SK-N-SH (cell line): ENCODE measurements around the gene OPCML. TPM values are rescaled to one million over a fixed set of nuclear protein-coding genes. Genes with fewer than 3 reads are reported as not detected.

Experiments used
- CTCF ChIA-PET: fragments of 300-600, 350-600 bp; formaldehyde crosslinking; extraction: SDS; loops from one replicate; lab custom pipeline; 2021; lab: Yijun Ruan, JAX
- POLR2A ChIA-PET: fragments of 350-600 bp; sonication (Branson Sonifier 250); formaldehyde crosslinking; extraction: SDS; loops from one replicate; lab custom pipeline; 2020; ENCODE audit warnings: antibody characterized with exemption, inconsistent platforms; lab: Yijun Ruan, JAX
- DNase-seq: peaks from one replicate; pipeline ENCODE4 v3.0.0; 2012
- H2AFZ ChIP-seq: fragments of 200-600 bp; sonication (generic); 2 replicates; pipeline ENCODE4 v1.8.1; 2016; ENCODE audit warnings: antibody characterized with exemption, mild to moderate bottlenecking, low read depth
- H3F3A ChIP-seq: fragments of 200-600 bp; sonication (generic); replicated peaks from 2 replicates; pipeline ENCODE3; 2016; ENCODE audit warnings: antibody characterized with exemption, mild to moderate bottlenecking; ENCODE audit not compliant: insufficient read depth
- H3K27ac ChIP-seq, 2 experiments: fragments of 200-500 bp in 1 of 2; fragments of 200-600 bp in 1 of 2; sonication (Bioruptor generic) in 1 of 2; sonication (generic), shearing (Covaris generic) in 1 of 2; 2 replicates each; pipeline versions ENCODE4 v1.5.1 to v1.6.1; 2014 to 2016; ENCODE audit warnings: low read depth in 2 of 2, inconsistent platforms in 1 of 2, low read length in 1 of 2, mild to moderate bottlenecking in 1 of 2, mixed read lengths in 1 of 2
- H3K27me3 ChIP-seq: fragments of 200-600 bp; sonication (generic), shearing (Covaris generic); 2 replicates; pipeline ENCODE4 v1.6.1; 2016; ENCODE audit warnings: mixed run types; ENCODE audit not compliant: insufficient read depth
- H3K36me3 ChIP-seq, 2 experiments: fragments of 200-500 bp in 1 of 2; fragments of 200-600 bp in 1 of 2; sonication (Bioruptor generic) in 1 of 2; sonication (generic) in 1 of 2; replicated peaks in 1 of 2; 2 replicates each; pipeline versions ENCODE3 to v1.5.1; 2014 to 2016; ENCODE audit warnings: low read length in 1 of 2, mild to moderate bottlenecking in 1 of 2; ENCODE audit not compliant: insufficient read depth in 2 of 2, control insufficient read depth in 1 of 2
- H3K4me1 ChIP-seq, 2 experiments: fragments of 200-500 bp in 1 of 2; fragments of 200-600 bp in 1 of 2; sonication (Bioruptor generic) in 1 of 2; sonication (generic), shearing (Covaris generic) in 1 of 2; 2 replicates each; pipeline versions ENCODE4 v1.5.1 to v1.6.1; 2014 to 2016; ENCODE audit warnings: low read depth in 1 of 2, low read length in 1 of 2, mixed run types in 1 of 2; ENCODE audit not compliant: insufficient read depth in 2 of 2, control insufficient read depth in 1 of 2
- H3K4me2 ChIP-seq: fragments of 200-600 bp; sonication (generic), shearing (Covaris generic); 2 replicates; pipeline ENCODE4 v1.6.1; 2017; ENCODE audit warnings: mixed run types
- H3K4me3 ChIP-seq, 2 experiments: fragments of 200-500 bp in 1 of 2; fragments of 200-600 bp in 1 of 2; sonication (Bioruptor generic) in 1 of 2; sonication (generic), shearing (Covaris generic) in 1 of 2; 2 replicates each; pipeline versions ENCODE4 v1.5.1 to v1.8.1; 2014 to 2016; ENCODE audit warnings: low read depth in 2 of 2, inconsistent platforms in 1 of 2, low read length in 1 of 2, mild to moderate bottlenecking in 1 of 2, mixed read lengths in 1 of 2, moderate library complexity in 1 of 2
- H3K79me2 ChIP-seq: fragments of 200-600 bp; sonication (generic); 2 replicates; pipeline ENCODE4 v1.8.1; 2017; ENCODE audit warnings: mild to moderate bottlenecking; ENCODE audit not compliant: insufficient read depth
- H3K9ac ChIP-seq: fragments of 200-600 bp; sonication (generic); 2 replicates; pipeline ENCODE4 v1.6.1; 2017; ENCODE audit warnings: mixed run types
- H3K9me2 ChIP-seq: fragments of 200-600 bp; sonication (generic); 2 replicates; pipeline ENCODE4 v1.6.1; 2017; ENCODE audit warnings: mixed run types
- H3K9me3 ChIP-seq: fragments of 200-600 bp; sonication (generic); 2 replicates; pipeline ENCODE4 v1.6.1; 2017; ENCODE audit warnings: mixed run types, mild to moderate bottlenecking, moderate library complexity
- H4K20me1 ChIP-seq: fragments of 200-600 bp; sonication (generic); 2 replicates; pipeline ENCODE4 v1.6.1; 2017; ENCODE audit warnings: mild to moderate bottlenecking, mixed run types; ENCODE audit not compliant: insufficient read depth
- CTCF ChIP-seq: fragments of 200-600 bp; sonication (generic); IDR thresholded peaks from 2 replicates; pipeline ENCODE4 v1.6.1; 2017; ENCODE audit warnings: antibody characterized with exemption, mild to moderate bottlenecking, moderate library complexity
- ELF1 ChIP-seq: IDR thresholded peaks from 2 replicates; pipeline ENCODE4 v1.4.0; 2012
- MEF2A ChIP-seq: IDR thresholded peaks from 2 replicates; pipeline ENCODE4 v1.4.0; 2012; ENCODE audit warnings: low read depth, borderline replicate concordance
- NFIC ChIP-seq: IDR thresholded peaks from 2 replicates; pipeline ENCODE4 v1.4.0; 2012; ENCODE audit warnings: borderline replicate concordance
- NRF1 ChIP-seq: IDR thresholded peaks from 2 replicates; pipeline ENCODE4 v1.6.1; 2012; ENCODE audit warnings: low read depth, mild to moderate bottlenecking, low read length
- PBX3 ChIP-seq: IDR thresholded peaks from 2 replicates; pipeline ENCODE4; 2012
- RAD21 ChIP-seq: IDR thresholded peaks from 2 replicates; pipeline ENCODE4 v1.6.1; 2012; ENCODE audit warnings: mild to moderate bottlenecking, low read length
- RFX5 ChIP-seq: IDR thresholded peaks from 2 replicates; pipeline ENCODE4 v1.6.1; 2012; ENCODE audit warnings: mild to moderate bottlenecking, improper control_type of control experiment, low read length
- RXRA ChIP-seq: IDR thresholded peaks from 2 replicates; pipeline ENCODE4 v1.4.0; 2012; ENCODE audit warnings: low read depth, mild to moderate bottlenecking, borderline replicate concordance
- SMC3 ChIP-seq: IDR thresholded peaks from 2 replicates; pipeline ENCODE4 v1.6.1; 2012; ENCODE audit warnings: low read depth, low read length, improper control_type of control experiment
- TAF1 ChIP-seq: IDR thresholded peaks from 2 replicates; pipeline ENCODE4 v1.6.1; 2012; ENCODE audit warnings: low read depth, mild to moderate bottlenecking, low read length, moderate library complexity, borderline replicate concordance
- TCF12 ChIP-seq: IDR thresholded peaks from 2 replicates; pipeline ENCODE4 v1.4.0; 2012
- WGBS: methylation state at CpG from one replicate; pipeline ENCODE4 v1.1.6; 2017; ENCODE audit warnings: low lambda C conversion rate; 5-methylcytosine and 5-hydroxymethylcytosine counted together
- polyA plus RNA-seq, 3 experiments: library from polyadenylated mRNA; depleted of rRNA; stranded (reverse); fragments of >200 nt; gene quantifications; 2 replicates each; pipeline ENCODE4 v1.2.3, GENCODE V29; 2012
- TF ChIP-seq, protein P1 (sequence below): IDR thresholded peaks from 2 replicates; pipeline ENCODE4 v1.4.0; 2012; ENCODE audit warnings: low read depth, borderline replicate concordance
- TF ChIP-seq, protein P2 (sequence below): IDR thresholded peaks from 2 replicates; pipeline ENCODE4 v1.6.1; 2012; ENCODE audit warnings: mild to moderate bottlenecking, low read depth, low read length, moderate library complexity

OPCML gene
- polyA plus RNA-seq, 1 of the 3 experiments (the other 2 are of a cell fraction), result not detected

DNA sequence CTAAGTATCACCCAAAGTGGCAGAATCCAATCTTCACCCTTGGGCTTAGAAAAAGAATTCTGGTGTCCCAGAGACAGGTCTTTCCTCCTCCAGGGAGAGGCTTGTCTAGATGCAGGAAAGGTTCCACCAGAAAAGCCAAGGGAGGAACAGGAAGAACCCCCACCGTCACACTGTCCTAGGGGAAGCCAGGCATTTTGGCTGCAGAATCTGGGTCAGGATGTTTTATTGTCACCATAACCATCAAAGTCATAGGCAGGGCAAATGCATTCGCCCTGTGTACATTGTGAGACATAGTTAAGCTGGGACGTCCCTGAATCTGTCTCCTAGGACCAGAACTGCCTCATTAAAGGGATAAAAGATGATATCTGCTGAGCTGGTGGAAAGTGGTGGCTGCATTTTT lies 590.5 kb downstream of the OPCML start (continued):
- TF ChIP-seq, protein P1, sequence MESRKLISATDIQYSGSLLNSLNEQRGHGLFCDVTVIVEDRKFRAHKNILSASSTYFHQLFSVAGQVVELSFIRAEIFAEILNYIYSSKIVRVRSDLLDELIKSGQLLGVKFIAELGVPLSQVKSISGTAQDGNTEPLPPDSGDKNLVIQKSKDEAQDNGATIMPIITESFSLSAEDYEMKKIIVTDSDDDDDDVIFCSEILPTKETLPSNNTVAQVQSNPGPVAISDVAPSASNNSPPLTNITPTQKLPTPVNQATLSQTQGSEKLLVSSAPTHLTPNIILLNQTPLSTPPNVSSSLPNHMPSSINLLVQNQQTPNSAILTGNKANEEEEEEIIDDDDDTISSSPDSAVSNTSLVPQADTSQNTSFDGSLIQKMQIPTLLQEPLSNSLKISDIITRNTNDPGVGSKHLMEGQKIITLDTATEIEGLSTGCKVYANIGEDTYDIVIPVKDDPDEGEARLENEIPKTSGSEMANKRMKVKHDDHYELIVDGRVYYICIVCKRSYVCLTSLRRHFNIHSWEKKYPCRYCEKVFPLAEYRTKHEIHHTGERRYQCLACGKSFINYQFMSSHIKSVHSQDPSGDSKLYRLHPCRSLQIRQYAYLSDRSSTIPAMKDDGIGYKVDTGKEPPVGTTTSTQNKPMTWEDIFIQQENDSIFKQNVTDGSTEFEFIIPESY, result no peak
- no peak for TF ChIP-seq MEF2A
- no peak for TF ChIP-seq TAF1
- no peak for TF ChIP-seq RFX5
- no peak for TF ChIP-seq PBX3

DNA sequence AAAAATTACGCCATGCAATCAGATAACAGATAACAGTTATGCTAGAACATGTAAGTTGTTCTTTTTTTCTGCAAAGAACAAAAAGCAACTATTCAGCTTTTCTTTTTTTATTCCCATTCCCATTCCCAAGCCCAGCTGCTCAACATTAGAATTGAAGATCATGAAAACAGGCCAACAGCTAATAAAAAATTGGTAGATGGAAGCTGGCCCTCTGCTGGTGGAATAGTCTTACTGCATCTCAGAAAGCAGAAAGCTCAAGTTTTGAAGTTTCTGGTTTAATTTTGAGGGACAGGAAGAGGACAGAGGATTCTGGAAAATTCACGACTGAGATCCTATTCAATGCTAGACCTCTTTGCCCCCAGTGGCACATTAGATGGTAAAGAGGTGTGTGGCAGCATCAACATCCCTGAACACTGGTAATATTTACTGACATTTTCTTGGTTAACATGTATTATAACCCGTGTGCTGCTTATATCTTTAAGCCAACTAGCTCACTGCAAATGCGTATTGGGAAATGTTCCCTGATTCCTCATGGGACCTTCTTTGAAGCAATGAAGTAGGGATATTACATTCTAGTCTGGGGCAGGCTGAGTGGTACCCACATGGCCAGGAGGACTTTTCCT lies 591.2 kb downstream of the OPCML start:
- H3K4me3 ChIP-seq, result no peak overlapping the region; a peak in 1 of 4 replicates
- no peaks in the 10 kb centered on the region for H3K9me2 ChIP-seq
- peaks cover 4% of the 10 kb centered on the region; the same call in 1 of the 2 replicates for H3K27me3 ChIP-seq
- H3K4me1 ChIP-seq, result peaks cover 0 to 2% of the 10 kb centered on the region in 2 experiments; a peak in 1 of 4 replicates
- H3K9me3 ChIP-seq, result no peaks in the 10 kb centered on the region
- no peaks in the 10 kb centered on the region for H4K20me1 ChIP-seq
- TF ChIP-seq, protein P2, sequence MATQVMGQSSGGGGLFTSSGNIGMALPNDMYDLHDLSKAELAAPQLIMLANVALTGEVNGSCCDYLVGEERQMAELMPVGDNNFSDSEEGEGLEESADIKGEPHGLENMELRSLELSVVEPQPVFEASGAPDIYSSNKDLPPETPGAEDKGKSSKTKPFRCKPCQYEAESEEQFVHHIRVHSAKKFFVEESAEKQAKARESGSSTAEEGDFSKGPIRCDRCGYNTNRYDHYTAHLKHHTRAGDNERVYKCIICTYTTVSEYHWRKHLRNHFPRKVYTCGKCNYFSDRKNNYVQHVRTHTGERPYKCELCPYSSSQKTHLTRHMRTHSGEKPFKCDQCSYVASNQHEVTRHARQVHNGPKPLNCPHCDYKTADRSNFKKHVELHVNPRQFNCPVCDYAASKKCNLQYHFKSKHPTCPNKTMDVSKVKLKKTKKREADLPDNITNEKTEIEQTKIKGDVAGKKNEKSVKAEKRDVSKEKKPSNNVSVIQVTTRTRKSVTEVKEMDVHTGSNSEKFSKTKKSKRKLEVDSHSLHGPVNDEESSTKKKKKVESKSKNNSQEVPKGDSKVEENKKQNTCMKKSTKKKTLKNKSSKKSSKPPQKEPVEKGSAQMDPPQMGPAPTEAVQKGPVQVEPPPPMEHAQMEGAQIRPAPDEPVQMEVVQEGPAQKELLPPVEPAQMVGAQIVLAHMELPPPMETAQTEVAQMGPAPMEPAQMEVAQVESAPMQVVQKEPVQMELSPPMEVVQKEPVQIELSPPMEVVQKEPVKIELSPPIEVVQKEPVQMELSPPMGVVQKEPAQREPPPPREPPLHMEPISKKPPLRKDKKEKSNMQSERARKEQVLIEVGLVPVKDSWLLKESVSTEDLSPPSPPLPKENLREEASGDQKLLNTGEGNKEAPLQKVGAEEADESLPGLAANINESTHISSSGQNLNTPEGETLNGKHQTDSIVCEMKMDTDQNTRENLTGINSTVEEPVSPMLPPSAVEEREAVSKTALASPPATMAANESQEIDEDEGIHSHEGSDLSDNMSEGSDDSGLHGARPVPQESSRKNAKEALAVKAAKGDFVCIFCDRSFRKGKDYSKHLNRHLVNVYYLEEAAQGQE, result no peak
- TF ChIP-seq NFIC (no peak), TCF12 (no peak), RAD21 (peak; percentile 82), SMC3 (peak; percentile 73), ELF1 (no peak), NRF1 (no peak), RXRA (no peak), CTCF (peak; percentile 88)
- no peaks in the 10 kb centered on the region for H3F3A ChIP-seq
- H3K27ac ChIP-seq, result no peak overlapping the region
- H3K79me2 ChIP-seq, result no peaks in the 10 kb centered on the region
- 28% methylated on average over 4 of the region's 4 CpGs for WGBS
- POLR2A ChIA-PET, result no interaction called here
- H3K4me2 ChIP-seq, result no peak overlapping the region
- CTCF ChIA-PET, result interaction anchor here (0.7 to 2.9 kb wide), 58 partner anchors 8 to 1416 kb away, joined by 3 to 23 read pairs (median 4); no protein-coding TSS in a partner anchor
- DNase-seq, result peak; percentile 56
- no peak overlapping the region for H2AFZ ChIP-seq
- no peak overlapping the region for H3K9ac ChIP-seq
- no peaks in the 10 kb centered on the region for H3K36me3 ChIP-seq
